Astrocyte of the spinal cord (primary cell): ENCODE measurements around the gene ALMS1.

Source experiments
- DNase-seq: peaks from one replicate; pipeline ENCODE4 v3.0.0; 2011; ENCODE audit warnings: low read depth, low spot score
- H3K4me3 ChIP-seq: 2 replicates; pipeline ENCODE4 v1.5.1; 2011; ENCODE audit warnings: low read depth, mild to moderate bottlenecking, low read length, moderate library complexity
- in situ Hi-C: cut with HindIII; loops from 2 replicates; pipeline ENCODE4 v1.10.0; 2017; ENCODE audit warnings: low sequenced_read_pairs
- TF ChIP-seq, protein P1 (sequence below): IDR thresholded peaks from 2 replicates; pipeline ENCODE4 v1.5.1; 2012; ENCODE audit warnings: low read depth, mild to moderate bottlenecking, low read length, inconsistent platforms

Gene ALMS1

DNA sequence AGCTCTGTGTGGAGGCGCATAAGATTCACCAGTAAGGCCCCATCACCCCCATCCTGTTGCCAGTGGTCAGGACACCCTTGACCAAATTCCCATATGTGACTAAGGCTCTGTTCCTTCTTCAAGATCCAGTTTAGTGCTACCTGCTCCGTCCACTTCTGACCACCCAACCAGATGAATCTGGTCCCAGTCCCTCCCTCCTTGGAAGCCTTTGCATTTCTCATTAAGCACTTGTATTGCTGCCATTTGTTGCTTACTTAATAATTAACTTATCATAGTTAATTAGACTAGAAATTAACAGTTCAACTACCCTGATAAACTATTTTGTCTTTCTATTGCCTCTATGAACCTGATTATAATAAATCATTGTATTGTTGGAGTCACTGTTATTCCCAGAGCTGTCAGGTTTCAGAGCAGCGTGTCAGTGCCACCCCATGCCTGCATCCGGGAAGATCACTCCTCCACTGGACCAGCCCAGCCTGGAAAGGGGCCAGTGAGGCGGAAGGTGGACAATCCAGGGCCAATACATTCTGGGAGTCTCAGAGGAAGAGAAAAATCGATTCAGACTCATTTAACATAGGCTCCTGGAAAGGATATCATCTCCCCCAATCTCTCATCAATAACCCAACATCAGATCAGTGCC lies 266.1 kb downstream of the ALMS1 start:
- no peak overlapping the region for H3K4me3 ChIP-seq
- in situ Hi-C loops, result no loop called here
- no peak for DNase-seq
- TF ChIP-seq, protein P1, sequence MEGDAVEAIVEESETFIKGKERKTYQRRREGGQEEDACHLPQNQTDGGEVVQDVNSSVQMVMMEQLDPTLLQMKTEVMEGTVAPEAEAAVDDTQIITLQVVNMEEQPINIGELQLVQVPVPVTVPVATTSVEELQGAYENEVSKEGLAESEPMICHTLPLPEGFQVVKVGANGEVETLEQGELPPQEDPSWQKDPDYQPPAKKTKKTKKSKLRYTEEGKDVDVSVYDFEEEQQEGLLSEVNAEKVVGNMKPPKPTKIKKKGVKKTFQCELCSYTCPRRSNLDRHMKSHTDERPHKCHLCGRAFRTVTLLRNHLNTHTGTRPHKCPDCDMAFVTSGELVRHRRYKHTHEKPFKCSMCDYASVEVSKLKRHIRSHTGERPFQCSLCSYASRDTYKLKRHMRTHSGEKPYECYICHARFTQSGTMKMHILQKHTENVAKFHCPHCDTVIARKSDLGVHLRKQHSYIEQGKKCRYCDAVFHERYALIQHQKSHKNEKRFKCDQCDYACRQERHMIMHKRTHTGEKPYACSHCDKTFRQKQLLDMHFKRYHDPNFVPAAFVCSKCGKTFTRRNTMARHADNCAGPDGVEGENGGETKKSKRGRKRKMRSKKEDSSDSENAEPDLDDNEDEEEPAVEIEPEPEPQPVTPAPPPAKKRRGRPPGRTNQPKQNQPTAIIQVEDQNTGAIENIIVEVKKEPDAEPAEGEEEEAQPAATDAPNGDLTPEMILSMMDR, result no peak

DNA sequence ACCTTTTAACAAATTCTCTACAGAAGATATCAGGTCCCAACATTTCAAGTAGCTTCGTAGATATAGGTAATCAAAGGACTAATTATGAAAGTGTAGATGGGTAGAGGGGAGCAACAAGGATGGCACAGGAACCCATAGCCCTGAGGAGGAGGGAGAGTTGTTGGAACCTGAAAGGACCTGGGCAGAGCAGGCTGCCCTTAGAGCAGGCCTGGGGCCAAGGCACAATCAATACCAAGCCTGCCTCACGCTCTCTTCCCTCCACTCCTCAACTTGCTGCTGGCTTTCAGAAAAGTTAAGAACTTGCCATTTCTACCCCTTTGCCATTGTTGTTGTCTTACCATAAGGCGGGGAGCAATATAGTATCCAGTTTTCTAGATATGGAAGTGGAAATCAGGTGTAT lies 266.7 kb downstream of the ALMS1 start:
- TF ChIP-seq, protein P1, result no peak
- in situ Hi-C loops, result no loop called here
- DNase-seq, result no peak
- no peak overlapping the region for H3K4me3 ChIP-seq

DNA sequence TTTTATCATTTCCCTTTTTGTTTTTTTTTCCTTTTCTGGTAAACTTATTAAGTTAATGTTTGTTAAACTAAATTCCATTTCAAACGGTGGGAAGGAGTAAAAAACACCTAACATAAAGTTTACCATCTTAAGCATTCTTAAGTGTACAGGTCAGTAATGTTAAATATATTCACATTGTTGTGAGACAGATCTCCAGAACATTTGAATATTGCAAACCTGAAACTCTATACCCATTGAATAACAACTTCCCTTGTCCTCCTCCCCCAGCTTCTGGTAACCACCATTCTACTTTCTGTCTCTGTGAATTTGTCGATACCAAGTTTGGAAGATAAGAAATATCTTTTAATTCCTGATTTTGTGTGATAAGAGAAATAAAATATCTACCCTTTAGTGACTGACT lies 268.5 kb downstream of the ALMS1 start:
- H3K4me3 ChIP-seq, result no peak overlapping the region
- in situ Hi-C loops, result no loop called here
- TF ChIP-seq, protein P1, result no peak
- DNase-seq, result no peak
